Hematopoietic multipotent progenitor cell treated with erythropoietin and hydrocortisone succinate and interleukin-3 and kit ligand, for 6 days (in vitro differentiated cells): ENCODE measurements around the gene FETUB.
"Not testable (repeated sequence)": the region's sequence is repeated elsewhere in the genome, so short reads cannot be mapped to it uniquely, and the experiment has no call there.

Source experiments
- DNase-seq: peaks from one replicate; pipeline ENCODE4 v3.0.0-alpha.2; 2015

FETUB gene

GRCh38 chr3:186613637-186614265, 26.4 kb upstream of the FETUB start:
- no peak for DNase-seq

- DNase-seq, result no peak
Observed at GRCh38 chr3:186614266-186614596, 26.0 kb upstream of the FETUB start.

- DNase-seq, result peak; percentile 81
Observed at GRCh38 chr3:186614597-186615483, 25.4 kb upstream of the FETUB start.

GRCh38 chr3:186616299-186616617, 23.9 kb upstream of the FETUB start:
- no peak for DNase-seq

- DNase-seq, result peak; percentile 91
Observed at GRCh38 chr3:186617036-186617946, 22.9 kb upstream of the FETUB start.

- no peak for DNase-seq
Observed at GRCh38 chr3:186618318-186618938, 21.8 kb upstream of the FETUB start.

- no peak for DNase-seq
Observed at GRCh38 chr3:186619787-186620212, 20.4 kb upstream of the FETUB start.

GRCh38 chr3:186620213-186621092, 19.7 kb upstream of the FETUB start:
- no peak for DNase-seq

- no peak for DNase-seq
Observed at GRCh38 chr3:186621894-186622650, 18.1 kb upstream of the FETUB start.

GRCh38 chr3:186622651-186623310, 17.4 kb upstream of the FETUB start:
- no peak for DNase-seq

GRCh38 chr3:186624598-186624997, 15.6 kb upstream of the FETUB start:
- no peak for DNase-seq

GRCh38 chr3:186625600-186626042, 14.6 kb upstream of the FETUB start:
- DNase-seq, result no peak

- no peak for DNase-seq
Observed at GRCh38 chr3:186626254-186626847, 13.8 kb upstream of the FETUB start.

- DNase-seq, result no peak
Observed at GRCh38 chr3:186627852-186628414, 12.3 kb upstream of the FETUB start.

- peak; percentile 81 for DNase-seq
Observed at GRCh38 chr3:186628756-186629155, 11.4 kb upstream of the FETUB start.

GRCh38 chr3:186630950-186631641, 9.1 kb upstream of the FETUB start:
- DNase-seq, result no peak

GRCh38 chr3:186633481-186633880, 6.7 kb upstream of the FETUB start:
- no peak for DNase-seq

GRCh38 chr3:186634207-186634606, 6.0 kb upstream of the FETUB start:
- DNase-seq, result not testable (repeated sequence)

GRCh38 chr3:186635532-186635931, 4.7 kb upstream of the FETUB start:
- no peak for DNase-seq
